Activated CD8-positive, alpha-beta T cell treated with anti-CD3 and anti-CD28 coated beads for 36 hours (primary cell): ENCODE data around the gene MATK. TPM values are rescaled to one million over a fixed set of nuclear protein-coding genes. Genes with fewer than 3 reads are reported as not detected.

Source experiments
- ATAC-seq: fragments of 200-7000 bp; cut with Tn5 transposase; one replicate; pipeline ENCODE4 v1.10.0; 2021; ENCODE audit warnings: mild to moderate bottlenecking, moderate library complexity
- CTCF ChIA-PET: fragments of 350-600 bp; sonication (Branson Sonifier 250); formaldehyde crosslinking; loops from one replicate; lab custom pipeline; 2021; ENCODE audit warnings: antibody characterized with exemption; lab: Charles Lee
- POLR2A ChIA-PET: fragments of 350-600 bp; sonication (Branson Sonifier 250); formaldehyde crosslinking; loops from one replicate; lab custom pipeline; 2021; ENCODE audit warnings: antibody characterized with exemption; lab: Charles Lee
- DNase-seq: peaks from one replicate; pipeline ENCODE4 v3.0.0-alpha.2; 2020
- H3K27ac Mint-ChIP-seq: one replicate; pipeline ENCODE4 v1.8.0; 2021; ENCODE audit warnings: mild to moderate bottlenecking, mixed read lengths
- H3K27me3 Mint-ChIP-seq: one replicate; pipeline ENCODE4 v1.8.0; 2021; ENCODE audit warnings: mixed read lengths
- H3K36me3 Mint-ChIP-seq: one replicate; pipeline ENCODE4 v1.8.0; 2021; ENCODE audit warnings: low read depth, mixed read lengths
- H3K4me1 Mint-ChIP-seq: one replicate; pipeline ENCODE4 v1.8.0; 2021; ENCODE audit warnings: low read depth, mixed read lengths
- H3K4me3 Mint-ChIP-seq: one replicate; pipeline ENCODE4 v1.8.0; 2021; ENCODE audit warnings: mild to moderate bottlenecking, moderate library complexity, mixed read lengths
- H3K9me3 Mint-ChIP-seq: one replicate; pipeline ENCODE4 v1.8.0; 2021; ENCODE audit warnings: mixed read lengths
- CTCF ChIP-seq: fragments of 200-600 bp; IDR thresholded peaks from one replicate; pipeline ENCODE4 v1.8.0; 2022; ENCODE audit warnings: antibody characterized with exemption, mild to moderate bottlenecking
- intact Hi-C: fragments of 100-400 bp; cut with micrococcal nuclease; formaldehyde crosslinking; loops from one replicate; pipeline ENCODE4 v1.10.0; 2022
- total RNA-seq, 2 experiments: library from RNA; stranded (reverse); gene quantifications; one replicate each; pipeline ENCODE4 v1.2.3, GENCODE V29; 2021

The MATK gene
- total RNA-seq, 2 experiments from 2014 or later: 37.6 to 39.6 TPM

DNA sequence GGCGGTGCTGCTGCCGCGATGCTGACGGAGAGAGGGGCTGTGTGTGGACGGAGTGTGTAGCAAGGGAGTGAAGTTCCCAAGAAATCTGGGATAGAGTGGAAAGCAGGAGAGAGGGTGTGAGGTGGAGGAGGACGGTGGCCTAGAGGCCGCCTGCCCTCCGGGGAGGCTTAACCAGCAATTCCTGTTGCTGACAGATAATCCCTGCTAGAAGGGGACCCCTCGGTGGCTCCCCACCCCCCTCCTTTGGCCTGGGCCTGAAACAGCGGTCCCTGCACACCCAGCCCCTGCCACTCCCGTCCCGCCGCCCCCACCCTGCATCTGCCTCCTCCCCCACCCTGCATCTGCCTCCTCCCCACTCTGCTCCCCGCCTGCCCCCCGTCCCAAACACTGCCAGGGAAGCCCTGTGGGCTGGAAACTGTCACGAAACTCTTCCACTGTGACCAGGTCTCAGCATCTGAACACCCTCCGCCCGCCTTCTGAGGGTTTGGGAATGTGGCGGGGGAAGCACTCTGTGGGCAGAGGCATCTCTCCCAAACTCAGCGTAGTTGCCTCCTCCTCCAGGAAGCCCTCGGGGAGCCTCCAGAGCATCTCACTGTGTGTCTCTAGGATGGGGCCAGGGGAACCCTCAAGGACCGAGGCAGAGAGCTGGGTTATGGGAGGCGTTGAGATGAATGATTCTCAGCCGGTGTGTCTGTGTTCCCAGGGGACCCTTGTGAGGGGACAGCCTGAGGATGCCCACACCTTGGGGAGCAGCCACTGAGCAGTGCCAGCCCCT, 17.1 kb upstream of the MATK start:
- Mint-ChIP-seq H3K27me3 (no peaks in the 10 kb centered on the region), H3K4me1 (peaks cover 33% of the 10 kb centered on the region), H3K36me3 (no peaks in the 10 kb centered on the region), H3K9me3 (no peaks in the 10 kb centered on the region), H3K4me3 (no peak overlapping the region), H3K27ac (no peak overlapping the region)
- ATAC-seq (no peak), DNase-seq (no peak)
- POLR2A ChIA-PET: interaction anchor here (0.7 kb wide), 1 partner anchor 892 kb away, joined by 3 read pairs; no protein-coding TSS in a partner anchor
- intact Hi-C loops: no loop called here
- no peak for TF ChIP-seq CTCF
- CTCF ChIA-PET: interaction anchor here (1.1 kb wide), 1 partner anchor 18 kb away, joined by 4 read pairs; no protein-coding TSS in a partner anchor

GRCh38 chr19:3801412-3802096, 15.4 kb upstream of the MATK start:
- intact Hi-C loops: no loop called here
- POLR2A ChIA-PET: interaction anchor here (0.7 kb wide), 1 partner anchor 19 kb away, joined by 3 read pairs; no protein-coding TSS in a partner anchor
- H3K27me3 Mint-ChIP-seq: no peaks in the 10 kb centered on the region
- ATAC-seq: peak; percentile 69
- H3K4me1 Mint-ChIP-seq: peaks cover 24% of the 10 kb centered on the region
- CTCF ChIA-PET: no interaction called here
- H3K9me3 Mint-ChIP-seq: peaks cover 5% of the 10 kb centered on the region
- H3K4me3 Mint-ChIP-seq: peak overlapping the region; percentile 50
- TF ChIP-seq CTCF: no peak
- peak; percentile 83 for DNase-seq
- peaks cover 3% of the 10 kb centered on the region for H3K36me3 Mint-ChIP-seq
- H3K27ac Mint-ChIP-seq: no peak overlapping the region

DNA sequence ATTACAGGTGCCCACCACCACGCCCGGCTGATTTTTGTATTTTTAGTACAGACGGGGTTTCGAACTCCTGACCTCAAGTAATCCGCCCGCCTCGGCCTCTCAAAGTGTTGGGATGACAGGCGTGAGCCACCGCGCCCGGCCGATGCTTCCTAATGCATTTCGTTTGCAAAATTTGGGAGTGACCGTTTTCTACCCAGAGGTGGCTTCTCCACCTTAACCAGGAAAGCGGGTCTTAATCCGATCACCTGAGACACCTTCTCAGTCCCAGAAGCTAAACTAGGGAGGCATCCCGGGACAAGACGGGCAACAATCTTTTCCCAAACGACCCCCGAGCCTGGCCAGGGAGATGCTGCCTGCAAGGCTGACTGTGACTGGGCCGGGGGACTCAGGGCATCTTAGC, 14.8 kb upstream of the MATK start:
- DNase-seq (no peak), ATAC-seq (no peak)
- ChIA-PET CTCF (no interaction called here), POLR2A (interaction anchor here (0.7 kb wide), 1 partner anchor 18 kb away, joined by 3 read pairs; no protein-coding TSS in a partner anchor)
- Mint-ChIP-seq H3K4me3 (peak overlapping the region; percentile 50), H3K9me3 (peaks cover 7% of the 10 kb centered on the region), H3K36me3 (peaks cover 3% of the 10 kb centered on the region), H3K27me3 (no peaks in the 10 kb centered on the region), H3K4me1 (peaks cover 23% of the 10 kb centered on the region), H3K27ac (no peak overlapping the region)
- intact Hi-C loops: no loop called here
- TF ChIP-seq CTCF: no peak

GRCh38 chr19:3798137-3798536, 12.0 kb upstream of the MATK start:
- intact Hi-C loops: no loop called here
- ATAC-seq (peak; percentile 74), DNase-seq (peak; percentile 50)
- H3K9me3 Mint-ChIP-seq: peaks cover 7% of the 10 kb centered on the region
- no peaks in the 10 kb centered on the region for H3K27me3 Mint-ChIP-seq
- peaks cover 21% of the 10 kb centered on the region for H3K4me1 Mint-ChIP-seq
- no peak for TF ChIP-seq CTCF
- H3K4me3 Mint-ChIP-seq: no peak overlapping the region
- ChIA-PET CTCF (interaction anchor here (0.7 to 2.9 kb wide), 3 partner anchors 11 to 61 kb away, joined by 3 to 17 read pairs (median 11); partner anchors contain the start of gene MATK), POLR2A (interaction anchor here (1.2 kb wide), 2 partner anchors 14 to 18 kb away, joined by 3 to 4 read pairs; no protein-coding TSS in a partner anchor)
- peak overlapping the region; percentile 52 for H3K27ac Mint-ChIP-seq
- H3K36me3 Mint-ChIP-seq: peaks cover 3% of the 10 kb centered on the region
